ENCODE data around the gene PLA2G4A.

The PLA2G4A gene

DNA sequence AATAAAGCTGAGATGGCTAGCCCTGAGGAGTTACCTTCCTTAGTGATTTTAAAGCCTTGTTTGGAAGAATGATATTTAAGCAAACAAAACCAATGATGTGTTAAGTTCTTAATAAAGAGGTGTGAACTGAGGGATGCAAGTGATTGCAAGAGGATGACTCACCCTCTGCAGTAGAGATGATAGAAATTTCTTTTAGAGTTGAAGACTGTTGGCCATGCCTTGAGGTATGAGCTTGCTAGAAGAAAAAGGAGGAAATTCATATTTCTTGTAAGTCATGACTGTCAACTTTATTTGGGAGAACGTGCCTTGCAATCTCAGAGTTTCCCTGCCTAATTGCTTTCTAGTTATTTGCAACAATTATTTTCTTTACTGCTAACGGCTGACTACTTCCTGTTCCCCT is 94.7 kb downstream of the PLA2G4A start:
- no peak for DNase-seq

- DNase-seq: no peak
Observed at GRCh38 chr1:186925881-186926669, 97.3 kb downstream of the PLA2G4A start.

DNA sequence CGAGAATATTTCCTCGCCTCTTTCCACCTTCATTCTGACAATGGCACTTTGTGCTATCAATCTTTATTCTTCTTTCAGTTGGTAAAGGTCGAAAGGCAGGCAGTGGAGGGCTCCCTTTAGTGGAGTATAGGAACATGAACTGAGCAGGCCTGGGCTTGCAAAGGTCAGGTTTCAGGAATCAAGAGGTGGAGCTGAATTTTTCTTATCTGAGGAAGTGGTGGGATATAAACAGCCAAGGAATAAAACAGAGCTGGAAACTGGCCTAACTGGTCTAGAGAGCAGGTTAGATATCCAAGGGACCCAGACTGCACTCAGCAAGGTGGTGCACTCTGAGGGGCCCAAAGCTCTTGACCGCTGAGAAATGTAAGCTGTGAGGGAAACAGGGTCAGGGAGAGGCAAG is 99.1 kb downstream of the PLA2G4A start:
- DNase-seq: no peak

- no peak for DNase-seq
Observed at GRCh38 chr1:186930238-186930637, 101.5 kb downstream of the PLA2G4A start.

GRCh38 chr1:186937016-186937670 is 108.4 kb downstream of the PLA2G4A start:
- DNase-seq: no peak

DNA sequence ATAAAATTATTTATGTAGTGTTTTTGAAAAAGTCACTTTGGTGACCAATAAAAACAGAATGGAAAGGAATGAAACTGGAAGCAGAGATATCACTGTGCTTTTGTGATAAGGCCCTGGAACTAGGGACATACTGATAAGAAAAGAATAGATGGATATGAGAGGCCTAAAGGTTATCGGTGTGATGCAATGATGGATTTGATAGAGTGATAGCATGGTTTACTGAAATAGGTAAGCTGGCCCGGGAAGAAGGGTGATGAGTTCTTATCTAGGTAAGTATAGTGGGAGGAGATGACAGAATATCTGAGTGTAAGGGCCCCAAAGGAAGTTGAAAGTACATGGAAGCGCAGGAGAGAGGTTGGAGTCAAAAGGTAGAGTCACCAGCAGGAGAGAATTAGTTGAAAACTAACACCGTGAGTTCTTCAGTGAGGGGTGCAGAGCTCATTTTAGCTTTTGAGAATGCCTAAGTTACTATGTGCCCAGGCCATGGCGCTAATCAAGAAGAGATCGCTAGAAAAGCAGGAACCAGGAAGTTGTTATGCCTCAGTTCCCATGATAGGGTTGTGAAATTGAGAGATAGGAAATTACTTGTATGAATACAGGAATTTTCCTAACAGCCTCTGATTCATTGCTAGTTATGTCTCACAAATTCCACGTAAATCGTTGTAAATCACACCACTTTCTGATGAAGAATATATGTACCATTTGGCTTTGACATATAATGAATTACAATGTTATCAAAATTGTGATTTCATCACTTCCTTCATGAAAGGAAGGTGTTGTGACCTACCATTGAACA is 115.3 kb downstream of the PLA2G4A start:
- no peak for DNase-seq

DNA sequence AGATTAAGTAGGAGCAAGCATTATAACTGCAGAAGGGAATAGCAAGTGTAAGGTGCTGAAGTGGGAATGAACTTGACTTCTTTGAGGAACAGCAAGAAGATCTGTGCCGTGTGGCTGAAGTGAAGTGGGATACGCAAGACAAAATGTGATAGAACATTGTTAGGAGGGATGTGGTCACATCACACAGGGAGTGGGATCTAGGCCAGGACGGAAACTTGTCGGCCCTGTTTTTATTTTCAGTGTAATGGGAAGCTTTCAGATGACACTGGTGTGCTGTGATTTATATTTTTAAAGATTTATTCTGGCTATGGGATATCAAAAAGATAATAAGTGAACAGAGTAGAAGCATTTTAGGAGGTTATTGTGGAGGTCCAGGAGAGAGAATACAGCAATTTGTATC is 116.4 kb downstream of the PLA2G4A start:
- DNase-seq: no peak

DNA sequence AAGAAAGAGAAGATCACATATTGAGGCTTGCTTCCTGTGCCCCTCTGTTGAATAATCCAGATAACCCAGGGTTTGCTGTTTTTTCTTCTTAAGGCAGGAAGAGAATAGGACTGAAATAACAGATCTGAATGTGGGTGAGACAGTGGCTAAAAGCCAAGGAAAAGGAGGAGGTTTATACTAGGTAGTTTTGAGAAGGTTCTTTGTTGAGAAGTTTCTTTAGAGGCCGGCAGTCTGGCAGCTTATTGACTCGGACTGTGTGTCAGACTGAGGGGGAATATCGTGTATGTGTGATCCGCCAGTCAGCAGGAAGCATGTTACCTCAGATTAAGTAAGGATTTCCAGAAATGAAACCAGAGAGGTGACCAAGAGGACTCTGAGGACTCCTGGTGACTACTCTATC is 119.8 kb downstream of the PLA2G4A start:
- no peak for DNase-seq

- DNase-seq: no peak
Observed at GRCh38 chr1:186949173-186949572, 120.4 kb downstream of the PLA2G4A start.

DNA sequence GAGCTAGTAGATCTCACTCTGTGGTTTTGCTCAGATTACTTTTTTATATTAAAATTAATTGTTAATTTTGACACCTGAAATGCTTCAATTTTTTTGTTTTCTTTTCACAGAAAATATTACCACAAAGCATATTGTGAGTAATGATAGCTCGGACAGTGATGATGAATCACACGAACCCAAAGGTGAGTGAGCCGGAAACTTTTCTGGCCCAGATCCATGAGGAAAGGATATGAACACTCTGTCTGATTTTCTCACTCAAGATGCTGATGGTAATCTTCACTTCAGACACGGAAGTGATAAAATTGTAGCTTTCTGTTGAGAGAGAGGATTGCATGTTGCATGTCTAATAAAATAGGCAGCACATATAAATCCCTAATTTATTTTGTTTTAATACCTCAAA is 121.8 kb downstream of the PLA2G4A start:
- DNase-seq: no peak

DNA sequence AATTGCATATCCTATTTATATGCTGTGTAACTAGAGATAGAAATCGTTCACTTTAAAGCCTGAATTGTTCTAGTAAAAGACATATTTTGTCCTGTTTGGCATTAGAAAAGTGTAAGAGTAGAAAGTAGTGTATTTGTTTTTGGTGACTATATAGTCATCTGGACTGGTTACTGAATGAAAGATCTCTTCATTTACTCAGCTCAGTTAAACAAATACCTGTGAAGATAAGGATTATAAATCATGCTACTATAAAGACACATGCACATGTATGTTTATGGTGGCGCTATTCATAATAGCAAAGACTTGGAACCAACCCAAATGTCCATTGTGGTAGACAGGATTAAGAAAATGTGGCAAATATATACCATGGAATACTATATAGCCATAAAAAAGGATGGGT is 125.1 kb downstream of the PLA2G4A start:
- no peak for DNase-seq

DNA sequence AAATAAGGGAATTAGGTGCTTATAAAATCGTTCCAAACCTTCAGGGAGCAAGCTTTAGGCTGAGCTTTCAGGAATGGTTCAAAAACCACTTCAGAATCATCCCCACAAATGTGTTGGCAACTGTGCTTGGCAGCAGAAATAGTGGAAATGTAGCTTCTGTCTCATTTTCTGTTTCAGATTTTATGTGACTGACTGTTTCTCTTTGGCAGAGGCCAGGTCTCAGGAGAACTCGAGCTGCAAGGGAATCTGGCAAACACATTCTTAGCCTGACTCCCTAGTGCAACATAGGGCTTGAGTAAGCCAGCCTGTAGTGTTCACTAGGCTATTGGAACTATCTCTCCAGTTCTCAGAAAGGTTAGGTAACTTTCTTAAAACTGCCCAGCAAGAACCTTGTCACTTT is 128.6 kb downstream of the PLA2G4A start:
- DNase-seq: no peak

DNA sequence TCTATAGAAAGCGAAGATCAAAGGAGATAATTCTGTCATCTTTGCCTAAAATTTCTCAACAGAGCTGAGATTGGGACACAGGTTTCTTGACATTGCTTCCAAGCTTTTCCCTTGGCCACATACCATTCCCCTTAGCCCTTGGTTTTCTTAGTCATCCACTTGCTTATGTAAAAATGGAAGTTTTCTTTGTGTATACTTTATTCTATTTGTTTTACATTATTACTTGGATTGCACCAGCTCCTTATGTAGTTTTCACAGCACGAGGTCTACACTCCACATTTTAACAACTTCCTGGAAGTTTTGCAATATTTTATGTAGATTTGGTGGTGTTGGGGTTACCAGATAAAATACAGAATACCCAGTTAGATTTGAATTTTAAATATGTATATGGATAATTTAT is 129.8 kb downstream of the PLA2G4A start:
- no peak for DNase-seq

GRCh38 chr1:186960861-186961260 is 132.1 kb downstream of the PLA2G4A start:
- DNase-seq: no peak

GRCh38 chr1:186965847-186966246 is 137.1 kb downstream of the PLA2G4A start:
- no peak for DNase-seq

DNA sequence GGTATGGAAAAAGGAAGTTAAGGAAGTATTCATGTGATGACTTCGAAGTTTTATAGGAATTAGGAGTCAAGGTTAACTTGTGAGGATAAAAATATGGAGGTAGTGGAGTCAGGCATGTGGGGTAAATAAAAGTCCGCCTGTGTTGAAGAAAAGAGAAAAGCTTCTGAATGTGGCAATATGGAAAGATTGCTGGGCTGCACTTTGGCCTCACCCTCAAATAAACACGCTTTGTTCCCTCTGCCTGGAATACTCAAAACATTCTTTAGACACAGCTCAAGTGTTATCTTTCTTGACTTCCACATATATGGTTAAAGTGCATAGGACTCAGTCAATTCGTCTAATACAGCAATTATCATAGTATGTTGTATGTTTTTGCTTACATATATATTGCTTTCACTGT is 137.7 kb downstream of the PLA2G4A start:
- no peak for DNase-seq

DNA sequence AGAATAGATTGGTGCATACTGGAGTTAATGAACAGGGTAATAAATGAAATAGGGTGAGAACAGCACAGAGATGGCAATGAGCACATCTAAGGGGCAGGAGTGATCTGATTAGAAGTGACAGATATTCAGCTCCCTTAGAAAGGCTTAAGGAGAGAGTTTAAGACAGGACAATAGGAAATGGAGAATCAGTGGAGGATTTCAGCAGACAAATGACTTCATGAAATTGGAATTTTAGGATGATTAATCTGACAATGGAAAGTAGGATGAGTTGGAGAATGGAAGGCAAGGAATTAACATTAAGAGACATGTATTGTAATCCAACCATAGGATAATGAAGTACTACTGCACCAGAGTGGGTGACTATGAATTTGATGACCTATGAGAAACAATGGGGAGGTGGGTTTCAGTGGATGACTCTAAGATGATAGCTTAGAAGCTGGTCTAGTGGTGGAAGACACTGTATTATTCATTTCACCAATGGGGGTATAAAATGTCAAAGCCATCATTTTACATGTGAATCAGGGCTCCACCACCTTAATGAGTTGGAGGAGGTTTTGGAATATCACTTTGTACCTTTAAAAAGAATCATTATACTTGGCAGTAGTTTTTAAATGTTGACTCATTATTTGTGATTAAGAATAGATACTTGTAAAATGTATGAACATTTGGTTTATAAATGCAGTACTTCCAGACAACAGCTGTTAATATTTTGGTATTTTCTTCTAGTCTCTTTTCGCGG is 139.1 kb downstream of the PLA2G4A start:
- no peak for DNase-seq

- no peak for DNase-seq
Observed at GRCh38 chr1:186974774-186975181, 146.0 kb downstream of the PLA2G4A start.

GRCh38 chr1:186975220-186975619 is 146.5 kb downstream of the PLA2G4A start:
- no peak for DNase-seq

DNA sequence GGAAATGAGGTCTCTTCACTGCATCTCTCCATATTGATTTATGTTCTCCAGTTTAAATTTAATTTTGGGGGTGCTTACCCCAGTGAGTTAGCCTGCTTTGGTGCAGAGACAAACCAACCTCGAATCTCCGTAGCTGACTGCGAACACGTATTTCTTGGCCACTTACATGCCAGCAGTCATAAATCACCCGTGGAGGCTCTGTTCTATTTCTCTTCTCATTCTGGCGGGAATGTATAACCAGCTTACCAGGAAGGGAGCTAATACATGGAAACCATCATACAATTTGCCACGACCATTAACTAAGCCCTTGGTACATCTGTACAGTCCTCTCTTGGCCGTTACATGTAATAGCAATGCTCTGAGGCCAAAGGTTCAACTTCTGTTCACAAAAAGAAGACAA is 148.0 kb downstream of the PLA2G4A start:
- no peak for DNase-seq

GRCh38 chr1:186977266-186977957 is 148.7 kb downstream of the PLA2G4A start:
- no peak for DNase-seq

Measured in NCI-H524 (cell line).